Measurements from ENCODE around the gene PHACTR1. TPM values are rescaled to one million over a fixed set of nuclear protein-coding genes. Genes with fewer than 3 reads are reported as not detected.

The PHACTR1 gene
- polyA plus RNA-seq, 3 donors, result 6.1 to 26.9 (median 7.6) TPM

DNA sequence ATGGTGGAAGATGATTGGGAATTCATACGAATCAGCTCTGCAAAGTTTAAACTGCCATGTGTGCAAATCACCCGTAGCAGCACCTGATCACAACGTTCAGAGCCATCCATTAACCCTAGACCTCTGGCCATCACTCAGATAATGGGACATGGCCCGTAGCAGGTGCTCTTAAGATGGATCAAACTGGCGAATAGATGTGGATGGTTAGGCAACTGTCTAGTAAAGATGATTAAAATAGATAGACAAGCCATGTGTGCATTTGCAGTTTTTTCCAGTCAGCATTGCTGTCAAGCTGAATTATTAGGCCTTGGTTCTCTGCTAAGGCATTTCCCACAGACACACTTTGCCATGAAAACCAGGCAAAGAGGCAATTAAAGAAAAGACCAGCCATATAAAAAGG lies 40.6 kb upstream of the PHACTR1 start:
- peaks cover 4 to 5% (median 4%) of the 10 kb centered on the region in 3 donors for H3K27me3 Mint-ChIP-seq (ENCODE audit: low read depth in 3 of 3)
- no peaks in the 10 kb centered on the region for H3K36me3 Mint-ChIP-seq
- no peaks in the 10 kb centered on the region for H3K79me2 ChIP-seq (ENCODE audit: insufficient read depth, low read length)
- no peaks in the 10 kb centered on the region for H3K4me1 ChIP-seq (ENCODE audit: control insufficient read depth in 1 of 2, insufficient read depth in 2 of 2, low read length in 2 of 2)
- H3K27me3 ChIP-seq (ENCODE audit: control insufficient read depth in 2 of 2, insufficient read depth in 2 of 2, low read length in 2 of 2), result peaks cover 0 to 2% of the 10 kb centered on the region in 2 donors
- intact Hi-C loops (cut with micrococcal nuclease), result no loop called here
- no peak overlapping the region for H2AFZ ChIP-seq (ENCODE audit: insufficient read depth, low read depth, low read length, poor library complexity, severe bottlenecking)
- H3K4me3 ChIP-seq (replicated peaks in 1 of 3; ENCODE audit: low read depth in 2 of 3, low read length in 3 of 3), result no peak overlapping the region
- no peak overlapping the region for H3K9ac ChIP-seq (ENCODE audit: insufficient read depth, low read length, poor library complexity, severe bottlenecking)
- no peaks in the 10 kb centered on the region for H4K20me1 ChIP-seq (ENCODE audit: insufficient read depth, low read length)
- no peaks in the 10 kb centered on the region for H3K9me3 ChIP-seq (replicated peaks in 1 of 2; ENCODE audit: control insufficient read depth in 1 of 2, insufficient read depth in 1 of 2, low read length in 2 of 2)
- DNase-seq, result no peak
- no peak overlapping the region for H3K4me2 ChIP-seq (replicated peaks; ENCODE audit: extremely low read depth, low read length, poor library complexity, severe bottlenecking)
- TF ChIP-seq, protein P1, sequence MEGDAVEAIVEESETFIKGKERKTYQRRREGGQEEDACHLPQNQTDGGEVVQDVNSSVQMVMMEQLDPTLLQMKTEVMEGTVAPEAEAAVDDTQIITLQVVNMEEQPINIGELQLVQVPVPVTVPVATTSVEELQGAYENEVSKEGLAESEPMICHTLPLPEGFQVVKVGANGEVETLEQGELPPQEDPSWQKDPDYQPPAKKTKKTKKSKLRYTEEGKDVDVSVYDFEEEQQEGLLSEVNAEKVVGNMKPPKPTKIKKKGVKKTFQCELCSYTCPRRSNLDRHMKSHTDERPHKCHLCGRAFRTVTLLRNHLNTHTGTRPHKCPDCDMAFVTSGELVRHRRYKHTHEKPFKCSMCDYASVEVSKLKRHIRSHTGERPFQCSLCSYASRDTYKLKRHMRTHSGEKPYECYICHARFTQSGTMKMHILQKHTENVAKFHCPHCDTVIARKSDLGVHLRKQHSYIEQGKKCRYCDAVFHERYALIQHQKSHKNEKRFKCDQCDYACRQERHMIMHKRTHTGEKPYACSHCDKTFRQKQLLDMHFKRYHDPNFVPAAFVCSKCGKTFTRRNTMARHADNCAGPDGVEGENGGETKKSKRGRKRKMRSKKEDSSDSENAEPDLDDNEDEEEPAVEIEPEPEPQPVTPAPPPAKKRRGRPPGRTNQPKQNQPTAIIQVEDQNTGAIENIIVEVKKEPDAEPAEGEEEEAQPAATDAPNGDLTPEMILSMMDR (IDR thresholded peaks at IDR 0.05), result no peak
- WGBS (ENCODE audit: insufficient coverage), result no CpG with 5 or more reads among the region's 5 CpGs
- H3K4me1 Mint-ChIP-seq, result no peaks in the 10 kb centered on the region
- H3K9me3 Mint-ChIP-seq, result peaks cover 0 to 2% (median 0%) of the 10 kb centered on the region in 7 donors
- H3K27ac Mint-ChIP-seq, result no peak overlapping the region
- H3K36me3 ChIP-seq (replicated peaks in 1 of 2; ENCODE audit: control insufficient read depth in 1 of 2, insufficient read depth in 2 of 2, low read length in 2 of 2), result no peaks in the 10 kb centered on the region
- H3K27ac ChIP-seq (ENCODE audit: low read depth in 1 of 2, low read length in 2 of 2), result no peak overlapping the region
- no peak overlapping the region for H3K4me3 Mint-ChIP-seq

DNA sequence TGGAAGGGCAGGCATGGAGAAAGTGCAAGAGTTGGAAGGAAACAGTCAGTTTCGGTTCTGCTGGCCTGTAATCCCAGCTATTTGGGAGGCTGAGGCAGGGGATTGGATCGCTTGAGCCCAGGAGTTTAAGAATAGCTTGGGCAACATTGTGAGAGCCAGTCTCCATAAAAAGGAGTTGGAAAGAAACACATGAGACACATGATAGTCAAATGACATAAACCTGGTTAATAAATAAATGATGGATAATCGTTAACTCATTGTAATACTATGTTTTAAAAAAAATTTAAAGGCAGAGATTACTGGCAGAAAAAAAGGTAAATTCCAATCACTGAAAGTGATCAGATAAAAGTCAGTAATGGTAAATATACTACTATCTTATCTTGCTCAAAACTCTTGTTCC lies 37.2 kb upstream of the PHACTR1 start:
- peaks cover 0 to 2% of the 10 kb centered on the region in 2 donors for H3K27me3 ChIP-seq (ENCODE audit: control insufficient read depth in 2 of 2, insufficient read depth in 2 of 2, low read length in 2 of 2)
- Mint-ChIP-seq H3K27me3 (ENCODE audit: low read depth in 3 of 3) (peaks cover 5 to 9% (median 6%) of the 10 kb centered on the region in 3 donors), H3K4me3 (no peak overlapping the region), H3K9me3 (peaks cover 0 to 2% (median 0%) of the 10 kb centered on the region in 7 donors), H3K27ac (no peak overlapping the region), H3K36me3 (no peaks in the 10 kb centered on the region), H3K4me1 (no peaks in the 10 kb centered on the region)
- H3K36me3 ChIP-seq (replicated peaks in 1 of 2; ENCODE audit: control insufficient read depth in 1 of 2, insufficient read depth in 2 of 2, low read length in 2 of 2), result no peaks in the 10 kb centered on the region
- no peaks in the 10 kb centered on the region for H3K4me1 ChIP-seq (ENCODE audit: control insufficient read depth in 1 of 2, insufficient read depth in 2 of 2, low read length in 2 of 2)
- no peak overlapping the region for H3K4me2 ChIP-seq (replicated peaks; ENCODE audit: extremely low read depth, low read length, poor library complexity, severe bottlenecking)
- no peaks in the 10 kb centered on the region for H3K9me3 ChIP-seq (replicated peaks in 1 of 2; ENCODE audit: control insufficient read depth in 1 of 2, insufficient read depth in 1 of 2, low read length in 2 of 2)
- 100% methylated on average over 1 of the region's 3 CpGs for WGBS (ENCODE audit: insufficient coverage)
- no peak overlapping the region for H2AFZ ChIP-seq (ENCODE audit: insufficient read depth, low read depth, low read length, poor library complexity, severe bottlenecking)
- intact Hi-C loops (cut with micrococcal nuclease), result no loop called here
- no peaks in the 10 kb centered on the region for H4K20me1 ChIP-seq (ENCODE audit: insufficient read depth, low read length)
- no peak overlapping the region for H3K9ac ChIP-seq (ENCODE audit: insufficient read depth, low read length, poor library complexity, severe bottlenecking)
- TF ChIP-seq, protein P1 (IDR thresholded peaks at IDR 0.05), result no peak
- no peaks in the 10 kb centered on the region for H3K79me2 ChIP-seq (ENCODE audit: insufficient read depth, low read length)
- H3K4me3 ChIP-seq (replicated peaks in 1 of 3; ENCODE audit: low read depth in 2 of 3, low read length in 3 of 3), result no peak overlapping the region
- H3K27ac ChIP-seq (ENCODE audit: low read depth in 1 of 2, low read length in 2 of 2), result no peak overlapping the region
- DNase-seq, result no peak

Data from CD14-positive monocyte (primary cell).